HCT116 (cell line): ENCODE data around the gene FLCN. TPM values are rescaled to one million over a fixed set of nuclear protein-coding genes. Genes with fewer than 3 reads are reported as not detected.

Source experiments
- ATAC-seq: fragments of 200-7000 bp; cut with Tn5 transposase; 2 replicates; pipeline ENCODE4 v1.9.1; 2020; ENCODE audit warnings: mild to moderate bottlenecking, moderate library complexity
- BruUV-seq: library from RNA; stranded (reverse); fragments of 400-500 nt; replicated peaks from 2 replicates; lab custom pipeline; 2021; lab: Mats Ljungman, UMichigan
- CTCF ChIA-PET: fragments of 300-600 bp; sonication (Branson Sonifier 250); formaldehyde crosslinking; loops from one replicate; lab custom pipeline; 2021; ENCODE audit warnings: antibody characterized with exemption; lab: Charles Lee
- POLR2A ChIA-PET: fragments of 300-600, 350-600 bp; sonication (Branson Sonifier 250); formaldehyde crosslinking; loops from one replicate; lab custom pipeline; 2021; ENCODE audit warnings: antibody characterized with exemption; lab: Charles Lee
- RAD21 ChIA-PET, 2 experiments: fragments of 300-600 bp; sonication (Branson Sonifier 250); formaldehyde crosslinking; loops; one replicate each; lab custom pipeline; 2023; ENCODE audit warnings: low total read pairs in 2 of 2; ENCODE audit not compliant: uncharacterized antibody in 2 of 2, unreplicated experiment in 2 of 2, low non-redundant PET in 1 of 2; lab: Charles Lee
- DNase-seq: peaks from one replicate; pipeline ENCODE4 v3.0.0-alpha.2; 2010; ENCODE audit warnings: low read depth, low spot score
- H2AFZ ChIP-seq: fragments of 200-600 bp; shearing (Covaris generic), sonication (generic); 2 replicates; pipeline ENCODE4 v1.6.1; 2017; ENCODE audit warnings: low read depth, mixed run types, mixed read lengths, antibody characterized with exemption, low read length; ENCODE audit not compliant: poor library complexity, severe bottlenecking
- H3K27ac ChIP-seq: 2 replicates; pipeline ENCODE4 v1.5.1; 2012; ENCODE audit warnings: low read depth, low read length
- H3K27me3 ChIP-seq: fragments of 200-600 bp; sonication (generic); 2 replicates; pipeline ENCODE4 v1.6.1; 2016; ENCODE audit warnings: mixed run types, low read length, mixed read lengths; ENCODE audit not compliant: insufficient read depth
- H3K36me3 ChIP-seq, 2 experiments: fragments of 200-500 bp in 1 of 2; fragments of 200-600 bp in 1 of 2; sonication (Bioruptor generic) in 1 of 2; sonication (generic) in 1 of 2; 2 replicates each; pipeline versions ENCODE4 v1.5.1 to v1.6.1; 2014 to 2016; ENCODE audit warnings: low read length in 2 of 2, inconsistent platforms in 1 of 2, mixed read lengths in 1 of 2, mixed run types in 1 of 2; ENCODE audit not compliant: insufficient read depth in 2 of 2, control insufficient read depth in 1 of 2
- H3K4me1 ChIP-seq, 2 experiments: fragments of 200-600 bp in 1 of 2; sonication (generic) in 1 of 2; 2 replicates each; pipeline versions ENCODE4 v1.5.1 to v1.6.1; 2012 to 2017; ENCODE audit warnings: low read length in 2 of 2, inconsistent platforms in 1 of 2, mild to moderate bottlenecking in 1 of 2, mixed read lengths in 1 of 2, mixed run types in 1 of 2, moderate library complexity in 1 of 2; ENCODE audit not compliant: insufficient read depth in 2 of 2, control insufficient read depth in 1 of 2
- H3K4me2 ChIP-seq: fragments of 200-600 bp; sonication (generic); 2 replicates; pipeline ENCODE4 v1.6.1; 2017; ENCODE audit warnings: mixed run types, low read length, mixed read lengths
- H3K4me3 ChIP-seq, 2 experiments: fragments of 200-600 bp in 1 of 2; sonication (generic) in 1 of 2; replicated peaks in 1 of 2; 2 replicates each; pipeline ENCODE4 v1.5.1; 2011 to 2016; ENCODE audit warnings: low read length in 2 of 2, control low read depth in 1 of 2, low read depth in 1 of 2, mild to moderate bottlenecking in 1 of 2, mixed read lengths in 1 of 2, mixed run types in 1 of 2
- H3K79me2 ChIP-seq: fragments of 200-600 bp; sonication (generic); 2 replicates; pipeline ENCODE4 v1.6.1; 2017; ENCODE audit warnings: mild to moderate bottlenecking, mixed run types, low read length, moderate library complexity, mixed read lengths; ENCODE audit not compliant: insufficient read depth
- H3K9ac ChIP-seq: fragments of 200-600 bp; sonication (generic); 2 replicates; pipeline ENCODE4 v1.6.1; 2016; ENCODE audit warnings: low read length, mixed read lengths
- H3K9me2 ChIP-seq: fragments of 200-600 bp; sonication (generic), shearing (Covaris generic); 2 replicates; pipeline ENCODE4 v1.6.1; 2017; ENCODE audit warnings: mixed run types, mild to moderate bottlenecking, moderate library complexity; ENCODE audit not compliant: insufficient read depth
- H3K9me3 ChIP-seq, 2 experiments: fragments of 200-500 bp in 1 of 2; fragments of 200-600 bp in 1 of 2; sonication (Bioruptor generic) in 1 of 2; sonication (generic) in 1 of 2; 2 replicates each; pipeline ENCODE4 v1.6.1; 2014 to 2017; ENCODE audit warnings: low read length in 2 of 2, mixed read lengths in 2 of 2, inconsistent platforms in 1 of 2, low read depth in 1 of 2, mild to moderate bottlenecking in 1 of 2, mixed run types in 1 of 2, moderate library complexity in 1 of 2; ENCODE audit not compliant: control insufficient read depth in 1 of 2, insufficient read depth in 1 of 2
- H4K20me1 ChIP-seq: fragments of 200-600 bp; sonication (generic), shearing (Covaris generic); 2 replicates; pipeline ENCODE4 v1.6.1; 2017; ENCODE audit warnings: mixed run types, mild to moderate bottlenecking, moderate library complexity; ENCODE audit not compliant: insufficient read depth
- CBX3 ChIP-seq: IDR thresholded peaks from 2 replicates; pipeline ENCODE4 v1.6.1; 2012; ENCODE audit warnings: low read depth
- EZH2phosphoT487 ChIP-seq: fragments of 200-600 bp; IDR thresholded peaks from 2 replicates; pipeline ENCODE4 v1.6.1; 2018; ENCODE audit warnings: antibody characterized with exemption, borderline replicate concordance
- FOSL1 ChIP-seq: IDR thresholded peaks from 2 replicates; pipeline ENCODE4 v1.6.1; 2012; ENCODE audit warnings: low read depth
- POLR2A ChIP-seq: IDR thresholded peaks from 2 replicates; pipeline ENCODE4 v1.7.0; 2011; ENCODE audit warnings: borderline replicate concordance; ENCODE audit not compliant: insufficient read depth, insufficient read length; ENCODE audit errors: extremely low read depth
- POLR2AphosphoS5 ChIP-seq: IDR thresholded peaks from 2 replicates; pipeline ENCODE4 v1.6.1; 2011; ENCODE audit warnings: mild to moderate bottlenecking, low read depth, low read length, moderate library complexity
- ZNF274 ChIP-seq: fragments of 200-500 bp; sonication (Bioruptor generic); IDR thresholded peaks from 2 replicates; pipeline ENCODE4 v1.6.1; 2014; ENCODE audit warnings: mild to moderate bottlenecking, low read depth, low read length, inconsistent platforms
- intact Hi-C: fragments of 100-400 bp; cut with micrococcal nuclease; formaldehyde crosslinking; loops from 2 replicates; pipeline ENCODE4 v1.10.0; 2022
- total RNA-seq: library from RNA; stranded (reverse); gene quantifications from one replicate; pipeline ENCODE4 v1.2.1, GENCODE V29; 2021; ENCODE audit not compliant: unreplicated experiment
- TF ChIP-seq, protein P1 (sequence below): IDR thresholded peaks from 2 replicates; pipeline ENCODE4 v1.6.1; 2012; ENCODE audit warnings: low read depth
- TF ChIP-seq, protein P2 (sequence below), 3 experiments: fragments of 200-600 bp in 1 of 3; sonication (generic) in 1 of 3; IDR thresholded peaks in 2 of 3; conservative IDR thresholded peaks in 1 of 3; 2 replicates each; pipeline ENCODE4 v1.5.1; 2012 to 2017; ENCODE audit warnings: low read depth in 2 of 3, low read length in 2 of 3, antibody characterized with exemption in 1 of 3, borderline replicate concordance in 1 of 3, control low read depth in 1 of 3, mild to moderate bottlenecking in 1 of 3, mixed read lengths in 1 of 3, mixed run types in 1 of 3, moderate library complexity in 1 of 3; ENCODE audit not compliant: insufficient read depth in 1 of 3

The FLCN gene
- total RNA-seq, 1 experiment from 2014 or later, result 23.7 TPM

DNA sequence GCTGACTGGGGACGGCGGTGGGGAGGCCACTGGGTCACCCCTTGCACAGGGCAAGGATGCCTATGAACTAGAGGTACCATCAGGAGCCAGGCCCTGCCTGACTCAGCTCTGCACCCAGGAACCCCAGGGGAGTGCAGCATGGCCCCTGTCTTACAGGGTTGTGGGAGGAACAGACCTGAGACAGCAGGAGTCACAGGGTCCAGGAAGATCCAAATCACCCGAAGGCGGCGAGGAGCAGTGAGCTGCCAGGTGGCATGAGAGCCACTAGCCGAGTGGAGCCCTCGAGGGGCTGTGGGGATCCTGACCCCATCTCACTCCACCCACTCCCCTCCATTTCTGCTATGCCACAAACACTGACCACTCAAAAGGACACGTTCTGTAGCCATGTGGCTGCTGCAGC is 61.6 kb downstream of the FLCN start (continued):
- TF ChIP-seq, protein P1, sequence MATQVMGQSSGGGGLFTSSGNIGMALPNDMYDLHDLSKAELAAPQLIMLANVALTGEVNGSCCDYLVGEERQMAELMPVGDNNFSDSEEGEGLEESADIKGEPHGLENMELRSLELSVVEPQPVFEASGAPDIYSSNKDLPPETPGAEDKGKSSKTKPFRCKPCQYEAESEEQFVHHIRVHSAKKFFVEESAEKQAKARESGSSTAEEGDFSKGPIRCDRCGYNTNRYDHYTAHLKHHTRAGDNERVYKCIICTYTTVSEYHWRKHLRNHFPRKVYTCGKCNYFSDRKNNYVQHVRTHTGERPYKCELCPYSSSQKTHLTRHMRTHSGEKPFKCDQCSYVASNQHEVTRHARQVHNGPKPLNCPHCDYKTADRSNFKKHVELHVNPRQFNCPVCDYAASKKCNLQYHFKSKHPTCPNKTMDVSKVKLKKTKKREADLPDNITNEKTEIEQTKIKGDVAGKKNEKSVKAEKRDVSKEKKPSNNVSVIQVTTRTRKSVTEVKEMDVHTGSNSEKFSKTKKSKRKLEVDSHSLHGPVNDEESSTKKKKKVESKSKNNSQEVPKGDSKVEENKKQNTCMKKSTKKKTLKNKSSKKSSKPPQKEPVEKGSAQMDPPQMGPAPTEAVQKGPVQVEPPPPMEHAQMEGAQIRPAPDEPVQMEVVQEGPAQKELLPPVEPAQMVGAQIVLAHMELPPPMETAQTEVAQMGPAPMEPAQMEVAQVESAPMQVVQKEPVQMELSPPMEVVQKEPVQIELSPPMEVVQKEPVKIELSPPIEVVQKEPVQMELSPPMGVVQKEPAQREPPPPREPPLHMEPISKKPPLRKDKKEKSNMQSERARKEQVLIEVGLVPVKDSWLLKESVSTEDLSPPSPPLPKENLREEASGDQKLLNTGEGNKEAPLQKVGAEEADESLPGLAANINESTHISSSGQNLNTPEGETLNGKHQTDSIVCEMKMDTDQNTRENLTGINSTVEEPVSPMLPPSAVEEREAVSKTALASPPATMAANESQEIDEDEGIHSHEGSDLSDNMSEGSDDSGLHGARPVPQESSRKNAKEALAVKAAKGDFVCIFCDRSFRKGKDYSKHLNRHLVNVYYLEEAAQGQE, result no peak
- TF ChIP-seq POLR2A (no peak), EZH2phosphoT487 (no peak)
- TF ChIP-seq, protein P2, sequence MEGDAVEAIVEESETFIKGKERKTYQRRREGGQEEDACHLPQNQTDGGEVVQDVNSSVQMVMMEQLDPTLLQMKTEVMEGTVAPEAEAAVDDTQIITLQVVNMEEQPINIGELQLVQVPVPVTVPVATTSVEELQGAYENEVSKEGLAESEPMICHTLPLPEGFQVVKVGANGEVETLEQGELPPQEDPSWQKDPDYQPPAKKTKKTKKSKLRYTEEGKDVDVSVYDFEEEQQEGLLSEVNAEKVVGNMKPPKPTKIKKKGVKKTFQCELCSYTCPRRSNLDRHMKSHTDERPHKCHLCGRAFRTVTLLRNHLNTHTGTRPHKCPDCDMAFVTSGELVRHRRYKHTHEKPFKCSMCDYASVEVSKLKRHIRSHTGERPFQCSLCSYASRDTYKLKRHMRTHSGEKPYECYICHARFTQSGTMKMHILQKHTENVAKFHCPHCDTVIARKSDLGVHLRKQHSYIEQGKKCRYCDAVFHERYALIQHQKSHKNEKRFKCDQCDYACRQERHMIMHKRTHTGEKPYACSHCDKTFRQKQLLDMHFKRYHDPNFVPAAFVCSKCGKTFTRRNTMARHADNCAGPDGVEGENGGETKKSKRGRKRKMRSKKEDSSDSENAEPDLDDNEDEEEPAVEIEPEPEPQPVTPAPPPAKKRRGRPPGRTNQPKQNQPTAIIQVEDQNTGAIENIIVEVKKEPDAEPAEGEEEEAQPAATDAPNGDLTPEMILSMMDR (IDR thresholded peaks at IDR 0.05 in 2 of 3, conservative IDR thresholded peaks at IDR 0.05 in 1 of 3; ENCODE audit: borderline replicate concordance in 1 of 3, insufficient read depth in 1 of 3, low read depth in 2 of 3, low read length in 2 of 3), result no peak
- TF ChIP-seq, all 23 proteins: peak for 0

DNA sequence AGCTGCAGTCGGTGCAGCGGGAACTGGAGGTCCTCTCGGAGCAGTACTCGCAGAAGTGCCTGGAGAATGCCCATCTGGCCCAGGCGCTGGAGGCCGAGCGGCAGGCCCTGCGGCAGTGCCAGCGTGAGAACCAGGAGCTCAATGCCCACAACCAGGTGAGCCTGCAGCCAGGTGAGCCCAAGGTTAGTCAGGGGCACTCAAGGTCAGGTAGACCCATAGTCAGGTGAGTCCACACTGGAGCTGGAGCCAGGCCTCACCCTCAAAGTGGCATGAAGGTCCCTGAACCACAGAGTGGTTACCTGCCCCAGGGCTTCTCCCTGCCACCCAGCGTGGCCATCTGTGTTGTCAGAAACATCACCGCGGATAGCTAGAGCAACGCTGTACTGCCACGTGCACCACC is 63.0 kb downstream of the FLCN start:
- no peaks in the 10 kb centered on the region for H3K9me3 ChIP-seq
- CTCF ChIA-PET, result no interaction called here
- no peak overlapping the region for H3K4me3 ChIP-seq
- no peaks in the 10 kb centered on the region for H3K79me2 ChIP-seq
- ATAC-seq (no peak), DNase-seq (no peak)
- RAD21 ChIA-PET, result no interaction called here
- no peaks in the 10 kb centered on the region for H3K27me3 ChIP-seq
- peaks cover 42 to 48% of the 10 kb centered on the region in 2 experiments; a peak in 3 of 4 replicates for H3K36me3 ChIP-seq
- H3K9ac ChIP-seq, result no peak overlapping the region
- no peaks in the 10 kb centered on the region for H3K4me1 ChIP-seq
- H3K9me2 ChIP-seq, result no peaks in the 10 kb centered on the region
- no peak overlapping the region for H2AFZ ChIP-seq
- no peak overlapping the region for H3K4me2 ChIP-seq
- intact Hi-C loops, result no loop called here
- no TSS peak for BruUV-seq
- no peak overlapping the region for H3K27ac ChIP-seq
- POLR2A ChIA-PET, result no interaction called here
- TF ChIP-seq POLR2A (no peak), FOSL1 (no peak), CBX3 (no peak), ZNF274 (no peak), POLR2AphosphoS5 (no peak)
- TF ChIP-seq, protein P2 (IDR thresholded peaks at IDR 0.05 in 2 of 3, conservative IDR thresholded peaks at IDR 0.05 in 1 of 3; ENCODE audit: borderline replicate concordance in 1 of 3, insufficient read depth in 1 of 3, low read depth in 2 of 3, low read length in 2 of 3), result no peak
- H4K20me1 ChIP-seq, result no peaks in the 10 kb centered on the region
